Nephron (organoid): Measurements from ENCODE around the gene CYSTM1.

Experiments used
- H3K27ac Mint-ChIP-seq, 3 experiments: 2 replicates each; pipeline ENCODE4 v1.8.0; 2020; ENCODE audit warnings: mixed read lengths in 3 of 3, mild to moderate bottlenecking in 2 of 3, moderate library complexity in 1 of 3
- H3K27me3 Mint-ChIP-seq: 2 replicates; pipeline ENCODE4 v1.8.0; 2021; ENCODE audit warnings: low read depth, mild to moderate bottlenecking, moderate library complexity, mixed read lengths
- H3K36me3 Mint-ChIP-seq: 2 replicates; pipeline ENCODE4 v1.8.0; 2020; ENCODE audit warnings: low read depth, mixed read lengths
- H3K4me1 Mint-ChIP-seq: 2 replicates; pipeline ENCODE4 v1.8.0; 2020; ENCODE audit warnings: mixed read lengths
- H3K4me3 Mint-ChIP-seq, 3 experiments: 2 replicates each; pipeline ENCODE4 v1.8.0; 2020; ENCODE audit warnings: mild to moderate bottlenecking in 3 of 3, mixed read lengths in 3 of 3, moderate library complexity in 2 of 3
- H3K9me3 Mint-ChIP-seq: 2 replicates; pipeline ENCODE4 v1.8.0; 2020; ENCODE audit warnings: mixed read lengths
- CTCF ChIP-seq, 3 experiments: fragments of 200-600 bp; sonication (generic); IDR thresholded peaks; one replicate each; pipeline ENCODE4 v1.5.0; 2021; ENCODE audit warnings: antibody characterized with exemption in 3 of 3; ENCODE audit not compliant: unreplicated experiment in 3 of 3

Gene CYSTM1

GRCh38 chr5:140216478-140217074 is 41.6 kb downstream of the CYSTM1 start:
- Mint-ChIP-seq H3K4me1 (peaks cover 13% of the 10 kb centered on the region), H3K36me3 (no peaks in the 10 kb centered on the region)

GRCh38 chr5:140217299-140218026 is 42.5 kb downstream of the CYSTM1 start:
- no peaks in the 10 kb centered on the region for H3K27me3 Mint-ChIP-seq
- H3K36me3 Mint-ChIP-seq, result no peaks in the 10 kb centered on the region
- H3K9me3 Mint-ChIP-seq, result no peaks in the 10 kb centered on the region
- no peak for TF ChIP-seq CTCF (IDR thresholded peaks at IDR 0.05; ENCODE audit: unreplicated experiment in 3 of 3)
- H3K4me3 Mint-ChIP-seq, result no peak overlapping the region
- H3K27ac Mint-ChIP-seq, result no peak overlapping the region
- peaks cover 13% of the 10 kb centered on the region for H3K4me1 Mint-ChIP-seq

More at GRCh38 chr5:140216478-140217074, 41.6 kb downstream of the CYSTM1 start:
- TF ChIP-seq CTCF (IDR thresholded peaks at IDR 0.05; ENCODE audit: unreplicated experiment in 3 of 3), result no peak
- Mint-ChIP-seq H3K27ac (no peak overlapping the region), H3K4me3 (no peak overlapping the region), H3K9me3 (no peaks in the 10 kb centered on the region), H3K27me3 (no peaks in the 10 kb centered on the region)

- no peak for TF ChIP-seq CTCF (IDR thresholded peaks at IDR 0.05; ENCODE audit: unreplicated experiment in 3 of 3)
- Mint-ChIP-seq H3K4me1 (peaks cover 16% of the 10 kb centered on the region), H3K27ac (peak overlapping the region; percentile 65 to 87 (median 83)), H3K36me3 (no peaks in the 10 kb centered on the region), H3K27me3 (no peaks in the 10 kb centered on the region), H3K4me3 (no peak overlapping the region), H3K9me3 (no peaks in the 10 kb centered on the region)
These were observed 44.3 kb downstream of the CYSTM1 start for GRCh38 chr5:140219068-140219991.

- peaks cover 16% of the 10 kb centered on the region for H3K4me1 Mint-ChIP-seq
- no peak for TF ChIP-seq CTCF (IDR thresholded peaks at IDR 0.05; ENCODE audit: unreplicated experiment in 3 of 3)
These were observed 45.2 kb downstream of the CYSTM1 start for GRCh38 chr5:140220032-140220697.

GRCh38 chr5:140220698-140221064 is 45.7 kb downstream of the CYSTM1 start:
- peaks cover 16% of the 10 kb centered on the region for H3K4me1 Mint-ChIP-seq
- no peak overlapping the region for H3K4me3 Mint-ChIP-seq
- peak overlapping the region; percentile 54 to 87 (median 65) for H3K27ac Mint-ChIP-seq
- TF ChIP-seq CTCF (IDR thresholded peaks at IDR 0.05; ENCODE audit: unreplicated experiment in 3 of 3), result no peak
- H3K27me3 Mint-ChIP-seq, result no peaks in the 10 kb centered on the region
- H3K36me3 Mint-ChIP-seq, result no peaks in the 10 kb centered on the region
- H3K9me3 Mint-ChIP-seq, result no peaks in the 10 kb centered on the region

More at GRCh38 chr5:140220032-140220697, 45.2 kb downstream of the CYSTM1 start:
- Mint-ChIP-seq H3K27ac (peak overlapping the region; percentile 54 to 87 (median 65)), H3K4me3 (peak overlapping the region in 1 of 3 experiments; percentile 1), H3K27me3 (no peaks in the 10 kb centered on the region), H3K9me3 (no peaks in the 10 kb centered on the region), H3K36me3 (no peaks in the 10 kb centered on the region)
